ENCODE data around the gene LIF.
A peak's percentile ranks its signal among the peaks of the same experiment; 100 is the strongest.

LIF gene

GRCh38 chr22:30245985-30246813 is at the start of gene LIF:
Gene LIF (minus strand): TSS chr22:30246759. CDS start chr22:30246695, 64 bp downstream.
- no peaks in the 10 kb centered on the region for H3K36me3 Mint-ChIP-seq (ENCODE audit: low read depth)
- H3K4me3 Mint-ChIP-seq, result peak within 1 kb of the TSS; percentile 84 to 90 (median 89)
- H3K4me1 Mint-ChIP-seq, result peaks cover 49% of the 10 kb centered on the region
- peak in 1 of 3 experiments; percentile 19 for TF ChIP-seq CTCF (IDR thresholded peaks at IDR 0.05; ENCODE audit: unreplicated experiment in 3 of 3)
- peaks cover 50% of the 10 kb centered on the region for H3K27me3 Mint-ChIP-seq (ENCODE audit: low read depth)
- peak within 1 kb of the TSS; percentile 55 to 85 (median 56) for H3K27ac Mint-ChIP-seq
- no peaks in the 10 kb centered on the region for H3K9me3 Mint-ChIP-seq

GRCh38 chr22:30296324-30296723 is 49.8 kb upstream of the LIF start:
- Mint-ChIP-seq H3K27ac (no peak overlapping the region), H3K9me3 (no peaks in the 10 kb centered on the region), H3K4me1 (no peaks in the 10 kb centered on the region), H3K36me3 (ENCODE audit: low read depth) (peaks cover 10% of the 10 kb centered on the region), H3K27me3 (ENCODE audit: low read depth) (no peaks in the 10 kb centered on the region), H3K4me3 (no peak overlapping the region)
- TF ChIP-seq CTCF (IDR thresholded peaks at IDR 0.05; ENCODE audit: unreplicated experiment in 3 of 3), result no peak

GRCh38 chr22:30295576-30295975 is 49.0 kb upstream of the LIF start:
- no peak for TF ChIP-seq CTCF (IDR thresholded peaks at IDR 0.05; ENCODE audit: unreplicated experiment in 3 of 3)
- Mint-ChIP-seq H3K27me3 (ENCODE audit: low read depth) (no peaks in the 10 kb centered on the region), H3K4me1 (peaks cover 2% of the 10 kb centered on the region)

GRCh38 chr22:30294830-30295229 is 48.3 kb upstream of the LIF start:
- TF ChIP-seq CTCF (IDR thresholded peaks at IDR 0.05; ENCODE audit: unreplicated experiment in 3 of 3), result no peak
- Mint-ChIP-seq H3K27me3 (ENCODE audit: low read depth) (no peaks in the 10 kb centered on the region), H3K36me3 (ENCODE audit: low read depth) (peaks cover 10% of the 10 kb centered on the region), H3K27ac (no peak overlapping the region), H3K4me1 (peaks cover 5% of the 10 kb centered on the region), H3K4me3 (no peak overlapping the region), H3K9me3 (no peaks in the 10 kb centered on the region)

More at GRCh38 chr22:30295576-30295975, 49.0 kb upstream of the LIF start:
- H3K27ac Mint-ChIP-seq, result no peak overlapping the region
- peaks cover 10% of the 10 kb centered on the region for H3K36me3 Mint-ChIP-seq (ENCODE audit: low read depth)
- H3K4me3 Mint-ChIP-seq, result no peak overlapping the region
- H3K9me3 Mint-ChIP-seq, result no peaks in the 10 kb centered on the region

GRCh38 chr22:30294066-30294465 is 47.5 kb upstream of the LIF start:
- Mint-ChIP-seq H3K9me3 (no peaks in the 10 kb centered on the region), H3K36me3 (ENCODE audit: low read depth) (peaks cover 10% of the 10 kb centered on the region), H3K27me3 (ENCODE audit: low read depth) (no peaks in the 10 kb centered on the region), H3K4me1 (peaks cover 5% of the 10 kb centered on the region), H3K4me3 (no peak overlapping the region), H3K27ac (no peak overlapping the region)
- no peak for TF ChIP-seq CTCF (IDR thresholded peaks at IDR 0.05; ENCODE audit: unreplicated experiment in 3 of 3)

GRCh38 chr22:30293026-30293425 is 46.5 kb upstream of the LIF start:
- H3K9me3 Mint-ChIP-seq, result no peaks in the 10 kb centered on the region
- H3K27ac Mint-ChIP-seq, result no peak overlapping the region
- peaks cover 9% of the 10 kb centered on the region for H3K4me1 Mint-ChIP-seq
- no peak for TF ChIP-seq CTCF (IDR thresholded peaks at IDR 0.05; ENCODE audit: unreplicated experiment in 3 of 3)
- no peaks in the 10 kb centered on the region for H3K27me3 Mint-ChIP-seq (ENCODE audit: low read depth)
- peaks cover 10% of the 10 kb centered on the region for H3K36me3 Mint-ChIP-seq (ENCODE audit: low read depth)
- no peak overlapping the region for H3K4me3 Mint-ChIP-seq

All from nephron (organoid).